IMR-90 (cell line): ENCODE measurements around the gene RAB31. TPM values are rescaled to one million over a fixed set of nuclear protein-coding genes. Genes with fewer than 3 reads are reported as not detected.

Source experiments
- ATAC-seq: fragments of 200-7000 bp; cut with Tn5 transposase; 2 replicates; pipeline ENCODE4 v1.9.1; 2020; ENCODE audit warnings: low read depth, mild to moderate bottlenecking, moderate library complexity
- BruUV-seq: library from RNA; stranded (reverse); fragments of 400-500 nt; replicated peaks from 2 replicates; lab custom pipeline; 2021; lab: Mats Ljungman, UMichigan
- CTCF ChIA-PET: fragments of 300-600 bp; formaldehyde crosslinking; extraction: SDS; loops from one replicate; lab custom pipeline; 2021; ENCODE audit warnings: antibody characterized with exemption; lab: Yijun Ruan, JAX
- POLR2A ChIA-PET: fragments of 300-600 bp; sonication (Branson Sonifier 250); formaldehyde crosslinking; loops from one replicate; lab custom pipeline; 2022; ENCODE audit warnings: antibody characterized with exemption; ENCODE audit not compliant: unreplicated experiment; lab: Charles Lee
- DNase-seq: peaks from one replicate; pipeline ENCODE4 v3.0.0; 2013
- H2AFZ ChIP-seq: replicated peaks from 2 replicates; pipeline ENCODE3; 2013; ENCODE audit warnings: low read length, mild to moderate bottlenecking; ENCODE audit not compliant: poor library complexity
- H2AK5ac ChIP-seq: 2 replicates; pipeline ENCODE4 v1.6.1; 2013; ENCODE audit warnings: low read depth, low read length, inconsistent platforms
- H2AK9ac ChIP-seq: replicated peaks from 2 replicates; pipeline ENCODE3; 2013; ENCODE audit warnings: mild to moderate bottlenecking, low read depth, low read length, moderate library complexity; ENCODE audit not compliant: poor library complexity
- H2BK120ac ChIP-seq: 2 replicates; pipeline ENCODE4 v1.6.1; 2013; ENCODE audit warnings: low read depth, low read length, inconsistent platforms
- H2BK15ac ChIP-seq: 3 replicates; pipeline ENCODE4 v1.6.1; 2013; ENCODE audit warnings: low read depth, low read length, inconsistent platforms
- H2BK20ac ChIP-seq: 2 replicates; pipeline ENCODE4 v1.6.1; 2013; ENCODE audit warnings: low read depth, mild to moderate bottlenecking, inconsistent platforms, low read length, moderate library complexity
- H2BK5ac ChIP-seq: 2 replicates; pipeline ENCODE4 v1.6.1; 2013; ENCODE audit warnings: mild to moderate bottlenecking, low read depth, low read length, inconsistent platforms; ENCODE audit not compliant: poor library complexity, severe bottlenecking
- H3K14ac ChIP-seq: replicated peaks from 2 replicates; pipeline ENCODE4 v1.6.1; 2013; ENCODE audit warnings: low read depth, low read length, inconsistent platforms
- H3K18ac ChIP-seq: 2 replicates; pipeline ENCODE4 v1.6.1; 2013; ENCODE audit warnings: low read depth, low read length, control low read depth
- H3K23ac ChIP-seq: 2 replicates; pipeline ENCODE4 v1.6.1; 2013; ENCODE audit warnings: low read depth, low read length, inconsistent platforms
- H3K27ac ChIP-seq: 2 replicates; pipeline ENCODE4 v1.5.1; 2013; ENCODE audit warnings: mild to moderate bottlenecking, control low read depth, low read length; ENCODE audit not compliant: insufficient read depth
- H3K27me3 ChIP-seq: 2 replicates; pipeline ENCODE4 v1.6.1; 2013; ENCODE audit warnings: low read length; ENCODE audit not compliant: control insufficient read depth, insufficient read depth
- H3K36me3 ChIP-seq: 2 replicates; pipeline ENCODE4 v1.6.1; 2013; ENCODE audit warnings: low read length, mixed read lengths; ENCODE audit not compliant: control insufficient read depth, insufficient read depth
- H3K4ac ChIP-seq: 2 replicates; pipeline ENCODE4 v1.6.1; 2013; ENCODE audit warnings: low read depth, low read length, inconsistent platforms
- H3K4me1 ChIP-seq: 2 replicates; pipeline ENCODE4 v1.6.1; 2013; ENCODE audit warnings: low read length, mixed read lengths; ENCODE audit not compliant: control insufficient read depth, insufficient read depth
- H3K4me2 ChIP-seq: 2 replicates; pipeline ENCODE4 v1.6.1; 2013; ENCODE audit warnings: low read depth, mild to moderate bottlenecking, control low read depth, low read length, moderate library complexity
- H3K4me3 ChIP-seq: 2 replicates; pipeline ENCODE4 v1.5.1; 2013; ENCODE audit warnings: low read depth, mild to moderate bottlenecking, control low read depth, low read length, moderate library complexity; ENCODE audit not compliant: insufficient read depth
- H3K56ac ChIP-seq: 2 replicates; pipeline ENCODE4 v1.6.1; 2013; ENCODE audit warnings: low read length, inconsistent platforms; ENCODE audit not compliant: insufficient read depth; ENCODE audit errors: extremely low read depth
- H3K79me1 ChIP-seq, 2 experiments: 2 replicates each; pipeline ENCODE4 v1.6.1; 2013; ENCODE audit warnings: low read length in 2 of 2, inconsistent platforms in 1 of 2, low read depth in 1 of 2
- H3K9ac ChIP-seq: 2 replicates; pipeline ENCODE4 v1.6.1; 2013; ENCODE audit warnings: low read depth, low read length, control low read depth
- H3K9me1 ChIP-seq: 2 replicates; pipeline ENCODE4 v1.6.1; 2013; ENCODE audit warnings: low read length, inconsistent platforms; ENCODE audit not compliant: insufficient read depth
- H3K9me3 ChIP-seq: 2 replicates; pipeline ENCODE4 v1.6.1; 2013; ENCODE audit warnings: low read length; ENCODE audit not compliant: control insufficient read depth, insufficient read depth
- H4K20me1 ChIP-seq: 2 replicates; pipeline ENCODE4 v1.6.1; 2013; ENCODE audit warnings: low read length, inconsistent platforms; ENCODE audit not compliant: insufficient read depth
- H4K5ac ChIP-seq: 2 replicates; pipeline ENCODE4 v1.6.1; 2013; ENCODE audit warnings: mild to moderate bottlenecking, low read depth, low read length, control low read depth
- H4K8ac ChIP-seq, 2 experiments: 2 replicates each; pipeline ENCODE4 v1.6.1; 2013; ENCODE audit warnings: low read depth in 2 of 2, low read length in 2 of 2, control low read depth in 1 of 2, inconsistent platforms in 1 of 2
- H4K91ac ChIP-seq: 2 replicates; pipeline ENCODE4 v1.6.1; 2013; ENCODE audit warnings: low read depth, low read length, inconsistent platforms; ENCODE audit not compliant: insufficient read depth
- CHD1 ChIP-seq: IDR thresholded peaks from 2 replicates; pipeline ENCODE4 v1.6.1; 2012; ENCODE audit warnings: low read depth, low read length, improper control_type of control experiment
- MXI1 ChIP-seq: IDR thresholded peaks from 2 replicates; pipeline ENCODE4 v1.6.1; 2012; ENCODE audit warnings: low read depth, mild to moderate bottlenecking, low read length, moderate library complexity, borderline replicate concordance
- SMC3 ChIP-seq: fragments of 150-350 bp; IDR thresholded peaks from 2 replicates; pipeline ENCODE4 v1.6.1; 2016; ENCODE audit warnings: low read depth, mild to moderate bottlenecking, antibody characterized with exemption, low read length, moderate library complexity
- WGBS, 2 experiments: methylation state at CpG; one replicate each; pipeline versions ENCODE4 v1.1.5 to v1.1.7; 2013; ENCODE audit warnings: missing lambda C conversion rate in 2 of 2; ENCODE audit not compliant: insufficient read length in 1 of 2; ENCODE audit errors: extremely low coverage in 2 of 2; 5-methylcytosine and 5-hydroxymethylcytosine counted together
- dilution Hi-C: fragments of 300-500 bp; cut with HindIII; formaldehyde crosslinking; loops from one replicate; pipeline ENCODE4 v1.14.3; 2018; ENCODE audit warnings: low sequenced_read_pairs; ENCODE audit not compliant: unreplicated experiment
- in situ Hi-C: fragments of 300-500 bp; cut with MboI; formaldehyde crosslinking; loops from 3 replicates; pipeline ENCODE4 v1.14.3; 2019; ENCODE audit warnings: low sequenced_read_pairs, inconsistent platforms, mixed read lengths
- intact Hi-C: fragments of 100-400 bp; cut with micrococcal nuclease; formaldehyde crosslinking; loops from 2 replicates; pipeline ENCODE4 v1.10.0; 2022
- polyA plus RNA-seq, 3 experiments: library from polyadenylated mRNA; depleted of rRNA; stranded (reverse); fragments of >200 nt; gene quantifications; 2 replicates each; pipeline ENCODE4 v1.2.3, GENCODE V29; 2012; ENCODE audit warnings: low replicate concordance in 1 of 3
- total RNA-seq: library from RNA; depleted of rRNA; stranded (reverse); fragments of >200 nt; gene quantifications from 2 replicates; pipeline ENCODE4 v1.2.3, GENCODE V29; 2012

Gene RAB31
- total and polyA plus RNA-seq, 2 of the 4 experiments (the other 2 are of a cell fraction): 13.8 to 26.9 TPM

- Histone ChIP-seq H3K56ac (peak overlapping the region; percentile 59), H3K9me1 (peaks cover 24% of the 10 kb centered on the region), H2BK20ac (peak overlapping the region; percentile 3), H4K8ac (peak overlapping the region; percentile 66 to 74), H3K27ac (peak overlapping the region; percentile 92), H3K4me3 (peak overlapping the region; percentile 89), H3K9ac (peak overlapping the region; percentile 84), H2BK120ac (peak overlapping the region; percentile 79), H4K20me1 (peaks cover 17% of the 10 kb centered on the region; the same call in 1 of the 2 replicates), H3K18ac (peak overlapping the region; percentile 84), H3K4me2 (peak overlapping the region; percentile 75), H3K4ac (peak overlapping the region; percentile 95), H2BK5ac (peak overlapping the region; percentile 86), H3K4me1 (peaks cover 26% of the 10 kb centered on the region), H2AK9ac (peak overlapping the region; percentile 18), H3K14ac (peak overlapping the region; percentile 93), H4K91ac (peak overlapping the region; percentile 83), H2AK5ac (peak overlapping the region; percentile 71), H2AFZ (peak overlapping the region; percentile 91), H3K36me3 (no peaks in the 10 kb centered on the region), H3K23ac (peak overlapping the region; percentile 40), H2BK15ac (0 out of 3 replicates have a peak overlapping the region, but pooled peaks have one; percentile 59), H3K9me3 (no peaks in the 10 kb centered on the region), H4K5ac (peak overlapping the region; percentile 95), H3K27me3 (no peaks in the 10 kb centered on the region), H3K79me1 (peaks cover 22 to 40% of the 10 kb centered on the region in 2 experiments)
- ChIA-PET CTCF (no interaction called here), POLR2A (no interaction called here)
- in situ Hi-C loops: loop anchor here (25.0 kb wide), 1 partner anchor 230 kb away; no protein-coding TSS in a partner anchor
- TF ChIP-seq CHD1: peak; percentile 41; the same call in 1 of the 2 replicates
- TF ChIP-seq MXI1: no peak
- no peak for TF ChIP-seq SMC3
- intact Hi-C loops: loop anchor here (2.0 to 5.0 kb wide), 4 partner anchors 95 to 243 kb away; no protein-coding TSS in a partner anchor
- 34% methylated on average over 10 of the region's 31 CpGs; no CpG with 5 or more reads in 1 of the 2 experiments for WGBS, 2 experiments
- BruUV-seq: no TSS peak
- peak; percentile 45 for DNase-seq
- dilution Hi-C loops: no loop called here
- ATAC-seq: no peak; the same call in 1 of the 2 replicates
Observed at GRCh38 chr18:9707381-9708056, 582 bp upstream of the RAB31 start.
